CD4-positive, alpha-beta memory T cell (primary cell): ENCODE measurements around the gene TTYH3. TPM values are rescaled to one million over a fixed set of nuclear protein-coding genes. Genes with fewer than 3 reads are reported as not detected.
A peak's percentile ranks its signal among the peaks of the same experiment; 100 is the strongest.

Source experiments
- CTCF ChIA-PET: fragments of 350-600 bp; sonication (Branson Sonifier 250); formaldehyde crosslinking; loops from one replicate; lab custom pipeline; 2021; ENCODE audit warnings: inconsistent platforms; ENCODE audit not compliant: partially characterized antibody; lab: Charles Lee
- POLR2A ChIA-PET: fragments of 350-600 bp; sonication (Branson Sonifier 250); formaldehyde crosslinking; loops from one replicate; lab custom pipeline; 2021; ENCODE audit not compliant: partially characterized antibody; lab: Charles Lee
- DNase-seq, 5 donors: peaks; one replicate each; pipeline versions ENCODE4 v3.0.0 to v3.0.0-alpha.2; 2020 to 2022; ENCODE audit warnings: mixed read lengths in 1 of 5
- H3K27ac ChIP-seq: one replicate; pipeline ENCODE4 v1.7.0; 2013; ENCODE audit warnings: low read depth, low read length
- H3K27me3 ChIP-seq: 2 replicates; pipeline ENCODE4 v1.7.0; 2013; ENCODE audit warnings: mild to moderate bottlenecking, low read length, moderate library complexity; ENCODE audit not compliant: insufficient read depth
- H3K36me3 ChIP-seq: 2 replicates; pipeline ENCODE4 v1.7.0; 2013; ENCODE audit warnings: mild to moderate bottlenecking, low read length, moderate library complexity; ENCODE audit not compliant: insufficient read depth
- H3K4me1 ChIP-seq: 2 replicates; pipeline ENCODE4 v1.7.0; 2013; ENCODE audit warnings: mild to moderate bottlenecking, low read length, moderate library complexity; ENCODE audit not compliant: insufficient read depth
- H3K4me3 ChIP-seq, 2 donors: one replicate each; pipeline ENCODE4 v1.7.0; 2013; ENCODE audit warnings: low read length in 2 of 2, mild to moderate bottlenecking in 1 of 2
- H3K9me3 ChIP-seq, 2 donors: one replicate each; pipeline ENCODE4 v1.7.0; 2013; ENCODE audit warnings: low read length in 2 of 2, control low read depth in 1 of 2; ENCODE audit not compliant: control insufficient read depth in 1 of 2
- H3K27ac Mint-ChIP-seq, 7 donors: one replicate each; pipeline ENCODE4 v1.8.0; 2020 to 2021; ENCODE audit warnings: mixed read lengths in 7 of 7, mild to moderate bottlenecking in 6 of 7, inconsistent platforms in 3 of 7, moderate library complexity in 3 of 7
- H3K27me3 Mint-ChIP-seq, 2 donors: one replicate each; pipeline ENCODE4 v1.8.0; 2020 to 2021; ENCODE audit warnings: mixed read lengths in 2 of 2
- H3K36me3 Mint-ChIP-seq, 2 donors: one replicate each; pipeline ENCODE4 v1.8.0; 2020 to 2021; ENCODE audit warnings: mixed read lengths in 2 of 2, inconsistent platforms in 1 of 2, mild to moderate bottlenecking in 1 of 2
- H3K4me1 Mint-ChIP-seq, 4 donors: one replicate each; pipeline ENCODE4 v1.8.0; 2020 to 2021; ENCODE audit warnings: mixed read lengths in 4 of 4, mild to moderate bottlenecking in 1 of 4
- H3K4me3 Mint-ChIP-seq, 8 donors: one replicate each; pipeline ENCODE4 v1.8.0; 2020 to 2021; ENCODE audit warnings: mixed read lengths in 8 of 8, mild to moderate bottlenecking in 7 of 8, moderate library complexity in 6 of 8, inconsistent platforms in 3 of 8
- H3K9me3 Mint-ChIP-seq, 8 donors: one replicate each; pipeline ENCODE4 v1.8.0; 2020 to 2021; ENCODE audit warnings: mixed read lengths in 8 of 8, mild to moderate bottlenecking in 5 of 8, inconsistent platforms in 3 of 8, moderate library complexity in 1 of 8
- intact Hi-C: fragments of 100-400 bp; cut with micrococcal nuclease; formaldehyde crosslinking; loops from one replicate; pipeline ENCODE4 v1.15.1; 2023
- polyA plus RNA-seq, 2 donors: library from polyadenylated mRNA; unstranded; fragments of 300-500 nt; fragmentation: Illumina TruSeq; gene quantifications; one replicate each; pipeline ENCODE4 v1.2.3, GENCODE V29; 2021
- total RNA-seq, 2 experiments: library from RNA; stranded (reverse); gene quantifications; one replicate each; pipeline ENCODE4 v1.2.3, GENCODE V29; 2021

The TTYH3 gene
- total and polyA plus RNA-seq, 4 experiments from 2014 or later = 0.14 to 12.0 (median 5.8) TPM

DNA sequence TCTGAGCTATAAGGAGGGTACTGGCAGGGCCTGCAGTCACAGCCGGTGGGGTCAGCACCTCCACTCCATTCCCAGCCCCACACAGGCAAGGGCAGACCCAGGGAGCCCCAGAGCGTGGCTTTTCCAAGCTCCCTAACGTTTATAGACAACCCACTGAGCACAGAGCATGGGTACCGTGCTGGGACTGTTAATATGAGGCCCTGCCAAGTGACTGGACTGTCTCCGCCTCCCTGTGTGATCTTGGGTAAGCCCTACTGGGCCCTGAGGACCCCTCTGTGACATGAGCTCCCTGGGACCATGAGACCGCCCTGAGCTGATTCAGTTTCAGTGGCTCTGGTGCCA lies 12.4 kb downstream of the TTYH3 start:
- H3K4me3 Mint-ChIP-seq = peak overlapping the region in 1 of 8 donors; percentile 29
- POLR2A ChIA-PET = no interaction called here
- Histone ChIP-seq H3K27me3 (no peaks in the 10 kb centered on the region), H3K36me3 (no peaks in the 10 kb centered on the region), H3K27ac (no peak overlapping the region), H3K4me1 (peaks cover 14% of the 10 kb centered on the region), H3K4me3 (no peak overlapping the region), H3K9me3 (no peaks in the 10 kb centered on the region)
- no peaks in the 10 kb centered on the region for H3K27me3 Mint-ChIP-seq
- H3K9me3 Mint-ChIP-seq = no peaks in the 10 kb centered on the region
- peaks cover 0 to 2% of the 10 kb centered on the region in 2 donors for H3K36me3 Mint-ChIP-seq
- intact Hi-C loops = no loop called here
- CTCF ChIA-PET = interaction anchor here (1.3 kb wide), 1 partner anchor 36 kb away, joined by 3 read pairs; no protein-coding TSS in a partner anchor
- no peak overlapping the region for H3K27ac Mint-ChIP-seq
- peaks cover 8 to 18% (median 11%) of the 10 kb centered on the region in 4 donors for H3K4me1 Mint-ChIP-seq
- DNase-seq = no peak

DNA sequence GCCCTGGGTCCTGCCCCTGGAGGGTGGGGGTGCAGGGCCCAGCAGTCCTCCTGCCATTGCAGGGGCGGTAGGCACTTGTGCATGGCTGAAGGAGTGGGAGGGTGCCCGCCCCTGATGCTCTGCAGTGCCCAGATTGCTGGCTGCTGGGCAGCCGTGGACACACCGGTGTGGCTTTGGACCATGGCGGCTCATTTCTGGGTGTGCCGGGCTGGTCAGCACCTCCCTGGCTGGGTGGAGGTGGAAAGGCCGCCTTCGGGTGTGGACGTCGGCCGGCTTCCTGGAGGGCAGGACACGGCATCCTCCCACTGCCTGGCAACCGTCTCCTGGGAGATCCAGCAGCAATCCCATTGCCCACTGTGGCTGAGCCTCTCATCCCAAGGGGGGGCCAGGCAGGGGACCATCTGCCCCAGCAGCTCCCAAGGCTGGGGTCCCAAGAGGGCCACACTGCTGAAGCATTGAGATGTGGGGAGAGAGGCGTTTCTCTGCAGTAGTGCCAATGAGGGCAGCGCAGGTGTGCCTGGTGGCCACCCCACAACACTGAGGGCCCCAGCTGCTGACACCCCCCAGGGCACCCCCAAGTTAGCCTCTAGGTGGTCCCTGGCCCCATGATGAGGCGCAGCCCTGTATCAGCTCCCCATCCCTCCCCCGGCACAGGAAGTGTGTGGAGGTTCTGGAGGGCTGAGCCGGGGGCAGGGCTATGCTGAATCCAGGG lies 12.9 kb downstream of the TTYH3 start:
- no peaks in the 10 kb centered on the region for H3K9me3 ChIP-seq
- intact Hi-C loops = no loop called here
- no peak overlapping the region for H3K4me3 ChIP-seq
- peak overlapping the region; percentile 19 to 88 (median 63) for H3K4me3 Mint-ChIP-seq
- no peaks in the 10 kb centered on the region for H3K27me3 Mint-ChIP-seq
- H3K36me3 ChIP-seq = no peaks in the 10 kb centered on the region
- no peaks in the 10 kb centered on the region for H3K27me3 ChIP-seq
- H3K9me3 Mint-ChIP-seq = no peaks in the 10 kb centered on the region
- H3K4me1 Mint-ChIP-seq = peaks cover 8 to 18% (median 11%) of the 10 kb centered on the region in 4 donors
- H3K27ac Mint-ChIP-seq = peak overlapping the region in 4 of 7 donors; percentile 18 to 71 (median 49)
- DNase-seq = peak in 1 of 5 donors; percentile 9
- H3K27ac ChIP-seq = no peak overlapping the region
- peaks cover 14% of the 10 kb centered on the region for H3K4me1 ChIP-seq
- POLR2A ChIA-PET = interaction anchor here (0.9 to 1.4 kb wide), 2 partner anchors 30 to 133 kb away, joined by 3 to 4 read pairs; no protein-coding TSS in a partner anchor
- CTCF ChIA-PET = interaction anchor here (0.6 to 1.3 kb wide), 3 partner anchors 36 to 65 kb away, joined by 3 to 6 read pairs (median 4); no protein-coding TSS in a partner anchor
- peaks cover 0 to 2% of the 10 kb centered on the region in 2 donors for H3K36me3 Mint-ChIP-seq

DNA sequence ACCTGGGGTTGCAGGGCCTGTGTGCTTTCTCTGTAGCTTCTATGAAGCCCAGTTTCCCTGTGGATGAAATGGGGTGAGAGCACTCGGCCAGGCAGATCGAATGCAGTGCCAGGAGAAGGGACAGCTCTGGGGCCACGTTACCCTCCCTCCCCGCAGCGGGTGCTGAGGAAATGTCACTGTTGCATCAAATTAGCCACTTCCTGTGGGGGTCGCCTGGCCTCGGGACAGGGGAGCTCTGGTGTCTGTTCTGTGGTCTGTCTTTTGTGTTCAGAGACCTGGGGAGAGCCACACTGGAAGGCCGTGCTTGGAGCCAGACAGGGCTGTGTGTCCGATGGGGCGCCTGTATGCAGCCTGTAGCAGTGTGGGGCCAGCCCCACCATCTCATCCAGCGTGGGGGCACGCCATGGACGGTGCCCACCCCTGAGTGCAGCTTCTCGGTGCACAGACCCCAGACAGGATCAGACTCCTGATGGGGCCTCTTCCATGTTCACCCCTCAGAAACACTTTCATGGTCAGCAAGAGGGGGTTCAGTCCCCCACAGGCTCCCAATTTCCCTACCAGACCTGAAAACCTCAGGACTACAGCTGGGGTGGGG lies 13.6 kb downstream of the TTYH3 start:
- Mint-ChIP-seq H3K4me3 (peak overlapping the region in 7 of 8 donors; percentile 19 to 88 (median 67)), H3K36me3 (peaks cover 0 to 2% of the 10 kb centered on the region in 2 donors), H3K27me3 (no peaks in the 10 kb centered on the region), H3K9me3 (no peaks in the 10 kb centered on the region), H3K4me1 (peaks cover 8 to 18% (median 11%) of the 10 kb centered on the region in 4 donors), H3K27ac (peak overlapping the region in 5 of 7 donors; percentile 18 to 68 (median 52))
- H3K9me3 ChIP-seq = no peaks in the 10 kb centered on the region
- H3K4me3 ChIP-seq = no peak overlapping the region
- H3K36me3 ChIP-seq = no peaks in the 10 kb centered on the region
- intact Hi-C loops = no loop called here
- no peaks in the 10 kb centered on the region for H3K27me3 ChIP-seq
- POLR2A ChIA-PET = interaction anchor here (0.9 to 1.4 kb wide), 2 partner anchors 31 to 134 kb away, joined by 3 to 4 read pairs; no protein-coding TSS in a partner anchor
- peaks cover 14% of the 10 kb centered on the region for H3K4me1 ChIP-seq
- DNase-seq = peak in 3 of 5 donors; percentile 15 to 34 (median 23)
- no peak overlapping the region for H3K27ac ChIP-seq
- CTCF ChIA-PET = interaction anchor here (0.6 to 1.3 kb wide), 3 partner anchors 37 to 64 kb away, joined by 3 to 6 read pairs (median 4); no protein-coding TSS in a partner anchor

DNA sequence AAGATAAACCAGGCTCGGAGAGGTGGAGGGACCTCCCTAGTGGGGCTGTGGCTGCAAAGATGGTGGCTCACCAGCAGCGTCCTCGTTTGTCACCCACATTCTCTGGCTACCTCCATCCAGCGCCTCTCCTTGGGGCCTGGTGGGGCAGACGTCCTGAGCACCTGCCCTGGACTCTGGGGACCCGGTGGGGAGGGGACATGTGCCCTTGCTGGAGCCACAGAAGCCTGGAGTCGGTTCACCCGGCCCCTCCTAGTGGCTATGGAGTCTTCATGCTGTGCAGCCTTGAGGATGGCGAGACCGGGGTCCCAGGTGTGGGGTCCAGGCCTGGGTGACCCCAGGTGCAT lies 14.5 kb downstream of the TTYH3 start:
- CTCF ChIA-PET = no interaction called here
- peaks cover 0 to 2% of the 10 kb centered on the region in 2 donors for H3K36me3 Mint-ChIP-seq

DNA sequence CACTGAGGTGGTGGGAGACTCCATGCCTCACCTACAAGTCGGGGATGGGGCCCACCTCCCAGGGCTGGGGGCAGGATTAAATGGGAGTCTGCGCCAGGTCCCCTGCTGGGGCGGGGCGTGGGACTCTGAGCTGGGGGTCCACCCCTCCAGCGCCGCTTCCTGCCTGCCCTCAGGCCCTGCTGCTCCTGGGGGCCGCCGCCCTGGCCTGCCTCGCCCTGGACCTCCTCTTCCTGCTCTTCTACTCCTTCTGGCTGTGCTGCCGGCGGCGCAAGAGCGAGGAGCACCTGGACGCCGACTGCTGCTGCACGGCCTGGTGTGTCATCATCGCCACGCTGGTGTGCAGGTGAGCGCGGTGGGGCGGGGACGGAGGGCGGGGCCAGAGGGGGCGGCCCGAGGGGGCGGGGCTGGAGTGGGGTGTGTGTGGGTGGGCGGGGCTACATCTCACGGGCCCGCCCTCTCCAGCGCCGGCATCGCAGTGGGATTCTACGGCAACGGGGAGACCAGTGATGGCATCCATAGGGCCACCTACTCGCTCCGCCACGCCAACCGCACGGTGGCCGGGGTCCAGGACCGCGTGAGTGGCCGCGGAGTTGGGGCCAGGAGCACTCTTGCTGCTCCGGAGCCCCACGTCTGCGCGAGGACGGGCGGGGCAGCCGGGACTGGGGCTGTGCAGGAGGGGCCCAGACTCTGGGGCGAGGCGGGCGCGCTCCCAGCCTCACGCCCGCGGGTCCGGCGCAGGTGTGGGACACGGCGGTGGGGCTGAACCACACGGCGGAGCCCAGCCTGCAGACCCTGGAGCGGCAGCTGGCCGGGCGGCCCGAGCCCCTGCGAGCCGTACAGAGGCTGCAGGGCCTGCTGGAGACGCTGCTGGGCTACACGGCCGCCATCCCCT lies 15.1 kb downstream of the TTYH3 start:
- Mint-ChIP-seq H3K36me3 (peaks cover 0 to 2% of the 10 kb centered on the region in 2 donors), H3K27me3 (no peaks in the 10 kb centered on the region), H3K27ac (no peak overlapping the region), H3K4me1 (peaks cover 8 to 18% (median 11%) of the 10 kb centered on the region in 4 donors), H3K4me3 (no peak overlapping the region), H3K9me3 (no peaks in the 10 kb centered on the region)
- Histone ChIP-seq H3K4me3 (no peak overlapping the region), H3K9me3 (no peaks in the 10 kb centered on the region), H3K4me1 (peaks cover 14% of the 10 kb centered on the region), H3K36me3 (no peaks in the 10 kb centered on the region), H3K27ac (no peak overlapping the region), H3K27me3 (no peaks in the 10 kb centered on the region)
- intact Hi-C loops = no loop called here
- ChIA-PET CTCF (interaction anchor here (1.6 kb wide), 1 partner anchor 63 kb away, joined by 3 read pairs; no protein-coding TSS in a partner anchor), POLR2A (no interaction called here)
- peak in 1 of 5 donors; percentile 22 for DNase-seq

More for the DNA sequence above, 14.5 kb downstream of the TTYH3 start:
- Histone ChIP-seq H3K4me3 (no peak overlapping the region), H3K27me3 (no peaks in the 10 kb centered on the region), H3K9me3 (no peaks in the 10 kb centered on the region), H3K36me3 (no peaks in the 10 kb centered on the region), H3K27ac (no peak overlapping the region), H3K4me1 (peaks cover 14% of the 10 kb centered on the region)
- intact Hi-C loops = no loop called here
- no peaks in the 10 kb centered on the region for H3K9me3 Mint-ChIP-seq
- H3K4me3 Mint-ChIP-seq = no peak overlapping the region
- H3K4me1 Mint-ChIP-seq = peaks cover 8 to 18% (median 11%) of the 10 kb centered on the region in 4 donors
- no peaks in the 10 kb centered on the region for H3K27me3 Mint-ChIP-seq
- POLR2A ChIA-PET = interaction anchor here (1.4 kb wide), 1 partner anchor 135 kb away, joined by 4 read pairs; no protein-coding TSS in a partner anchor
- no peak for DNase-seq
- no peak overlapping the region for H3K27ac Mint-ChIP-seq

DNA sequence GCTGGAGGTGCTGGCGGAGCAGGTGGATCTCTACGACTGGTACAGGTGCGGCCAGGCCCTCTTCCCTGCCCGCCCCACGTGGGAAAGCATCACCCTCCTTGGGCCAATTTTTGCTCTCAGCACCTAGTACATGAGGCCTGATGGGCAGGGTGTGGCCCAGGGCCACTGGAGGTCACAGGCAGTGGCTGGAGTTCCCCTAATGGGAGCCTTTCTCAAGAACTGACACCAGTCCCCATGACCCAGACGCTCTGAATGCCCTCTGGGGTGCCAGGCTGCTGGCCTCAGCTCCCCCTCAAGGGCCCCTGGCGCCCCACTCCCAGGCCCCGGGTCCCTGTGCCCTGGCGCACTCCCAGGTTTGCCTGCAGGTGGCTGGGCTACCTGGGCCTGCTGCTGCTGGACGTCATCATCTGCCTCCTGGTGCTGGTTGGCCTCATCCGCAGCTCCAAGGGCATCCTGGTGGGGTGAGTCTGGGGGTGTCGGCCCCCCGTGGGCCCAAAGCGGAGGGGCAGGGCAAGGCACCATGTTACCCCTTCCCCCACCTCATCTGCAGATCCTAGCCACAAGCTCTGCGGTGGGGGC lies 15.9 kb downstream of the TTYH3 start:
- H3K27ac ChIP-seq = no peak overlapping the region
- no peaks in the 10 kb centered on the region for H3K9me3 ChIP-seq
- Mint-ChIP-seq H3K4me1 (peaks cover 8 to 18% (median 11%) of the 10 kb centered on the region in 4 donors), H3K9me3 (no peaks in the 10 kb centered on the region), H3K27me3 (no peaks in the 10 kb centered on the region), H3K36me3 (peaks cover 0 to 2% of the 10 kb centered on the region in 2 donors), H3K4me3 (no peak overlapping the region), H3K27ac (no peak overlapping the region)
- ChIA-PET CTCF (interaction anchor here (1.5 to 1.6 kb wide), 2 partner anchors 23 to 63 kb away, joined by 3 read pairs; no protein-coding TSS in a partner anchor), POLR2A (no interaction called here)
- H3K36me3 ChIP-seq = no peaks in the 10 kb centered on the region
- no peaks in the 10 kb centered on the region for H3K27me3 ChIP-seq
- no peak for DNase-seq
- H3K4me1 ChIP-seq = peaks cover 14% of the 10 kb centered on the region
- intact Hi-C loops = no loop called here
- no peak overlapping the region for H3K4me3 ChIP-seq
